ENCODE data around the gene DENND10. TPM values are rescaled to one million over a fixed set of nuclear protein-coding genes. Genes with fewer than 3 reads are reported as not detected.

Gene DENND10
- total and polyA plus RNA-seq, 2 experiments from 2014 or later = 41.4 to 41.8 TPM

DNA sequence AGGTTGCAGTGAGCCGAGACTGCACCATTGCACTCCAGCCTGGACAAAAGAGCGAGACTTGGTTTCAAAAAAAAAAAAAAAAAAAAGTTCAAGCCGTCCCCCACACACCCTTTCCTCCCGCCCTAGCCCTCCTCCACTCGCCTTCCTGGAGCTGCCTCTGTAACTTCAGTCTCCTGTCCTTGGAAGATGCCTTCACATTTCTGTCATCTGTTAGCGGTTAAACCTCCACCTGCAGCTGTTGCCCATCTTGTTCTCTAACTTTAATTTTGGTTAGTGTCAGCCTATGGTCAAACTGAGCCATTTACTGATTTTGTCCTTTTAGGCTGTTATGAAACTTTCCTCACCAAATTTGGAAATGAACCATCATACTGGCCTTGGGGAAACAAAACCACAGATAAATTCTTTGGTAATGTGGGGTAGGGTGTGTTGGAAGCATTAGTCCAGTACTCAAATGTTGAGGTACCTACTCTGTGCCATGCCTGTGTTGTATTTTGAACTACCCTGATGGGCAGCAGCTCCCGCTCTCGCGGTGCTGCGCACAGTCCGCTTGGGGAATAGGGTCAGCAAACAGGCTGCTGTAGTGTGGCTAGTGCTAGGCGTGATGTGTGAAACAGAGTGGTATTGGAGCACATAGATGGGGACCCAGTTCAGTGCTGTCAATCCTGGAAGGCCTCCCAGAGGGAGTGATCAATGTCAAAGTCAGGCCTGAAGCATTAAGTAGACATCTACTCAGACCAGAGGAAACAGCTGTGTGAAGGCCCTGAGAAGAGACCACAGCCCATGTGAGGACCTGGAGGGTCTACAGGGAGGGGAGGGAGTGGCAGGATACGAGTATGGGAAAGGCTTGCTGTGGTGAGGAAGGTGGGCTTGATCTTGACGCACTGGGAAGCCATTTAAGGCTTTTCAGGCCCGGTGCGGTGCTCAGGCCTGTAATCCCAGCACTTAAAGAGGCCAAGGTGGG lies 34.7 kb downstream of the DENND10 start (continued):
- TF ChIP-seq, protein P1, sequence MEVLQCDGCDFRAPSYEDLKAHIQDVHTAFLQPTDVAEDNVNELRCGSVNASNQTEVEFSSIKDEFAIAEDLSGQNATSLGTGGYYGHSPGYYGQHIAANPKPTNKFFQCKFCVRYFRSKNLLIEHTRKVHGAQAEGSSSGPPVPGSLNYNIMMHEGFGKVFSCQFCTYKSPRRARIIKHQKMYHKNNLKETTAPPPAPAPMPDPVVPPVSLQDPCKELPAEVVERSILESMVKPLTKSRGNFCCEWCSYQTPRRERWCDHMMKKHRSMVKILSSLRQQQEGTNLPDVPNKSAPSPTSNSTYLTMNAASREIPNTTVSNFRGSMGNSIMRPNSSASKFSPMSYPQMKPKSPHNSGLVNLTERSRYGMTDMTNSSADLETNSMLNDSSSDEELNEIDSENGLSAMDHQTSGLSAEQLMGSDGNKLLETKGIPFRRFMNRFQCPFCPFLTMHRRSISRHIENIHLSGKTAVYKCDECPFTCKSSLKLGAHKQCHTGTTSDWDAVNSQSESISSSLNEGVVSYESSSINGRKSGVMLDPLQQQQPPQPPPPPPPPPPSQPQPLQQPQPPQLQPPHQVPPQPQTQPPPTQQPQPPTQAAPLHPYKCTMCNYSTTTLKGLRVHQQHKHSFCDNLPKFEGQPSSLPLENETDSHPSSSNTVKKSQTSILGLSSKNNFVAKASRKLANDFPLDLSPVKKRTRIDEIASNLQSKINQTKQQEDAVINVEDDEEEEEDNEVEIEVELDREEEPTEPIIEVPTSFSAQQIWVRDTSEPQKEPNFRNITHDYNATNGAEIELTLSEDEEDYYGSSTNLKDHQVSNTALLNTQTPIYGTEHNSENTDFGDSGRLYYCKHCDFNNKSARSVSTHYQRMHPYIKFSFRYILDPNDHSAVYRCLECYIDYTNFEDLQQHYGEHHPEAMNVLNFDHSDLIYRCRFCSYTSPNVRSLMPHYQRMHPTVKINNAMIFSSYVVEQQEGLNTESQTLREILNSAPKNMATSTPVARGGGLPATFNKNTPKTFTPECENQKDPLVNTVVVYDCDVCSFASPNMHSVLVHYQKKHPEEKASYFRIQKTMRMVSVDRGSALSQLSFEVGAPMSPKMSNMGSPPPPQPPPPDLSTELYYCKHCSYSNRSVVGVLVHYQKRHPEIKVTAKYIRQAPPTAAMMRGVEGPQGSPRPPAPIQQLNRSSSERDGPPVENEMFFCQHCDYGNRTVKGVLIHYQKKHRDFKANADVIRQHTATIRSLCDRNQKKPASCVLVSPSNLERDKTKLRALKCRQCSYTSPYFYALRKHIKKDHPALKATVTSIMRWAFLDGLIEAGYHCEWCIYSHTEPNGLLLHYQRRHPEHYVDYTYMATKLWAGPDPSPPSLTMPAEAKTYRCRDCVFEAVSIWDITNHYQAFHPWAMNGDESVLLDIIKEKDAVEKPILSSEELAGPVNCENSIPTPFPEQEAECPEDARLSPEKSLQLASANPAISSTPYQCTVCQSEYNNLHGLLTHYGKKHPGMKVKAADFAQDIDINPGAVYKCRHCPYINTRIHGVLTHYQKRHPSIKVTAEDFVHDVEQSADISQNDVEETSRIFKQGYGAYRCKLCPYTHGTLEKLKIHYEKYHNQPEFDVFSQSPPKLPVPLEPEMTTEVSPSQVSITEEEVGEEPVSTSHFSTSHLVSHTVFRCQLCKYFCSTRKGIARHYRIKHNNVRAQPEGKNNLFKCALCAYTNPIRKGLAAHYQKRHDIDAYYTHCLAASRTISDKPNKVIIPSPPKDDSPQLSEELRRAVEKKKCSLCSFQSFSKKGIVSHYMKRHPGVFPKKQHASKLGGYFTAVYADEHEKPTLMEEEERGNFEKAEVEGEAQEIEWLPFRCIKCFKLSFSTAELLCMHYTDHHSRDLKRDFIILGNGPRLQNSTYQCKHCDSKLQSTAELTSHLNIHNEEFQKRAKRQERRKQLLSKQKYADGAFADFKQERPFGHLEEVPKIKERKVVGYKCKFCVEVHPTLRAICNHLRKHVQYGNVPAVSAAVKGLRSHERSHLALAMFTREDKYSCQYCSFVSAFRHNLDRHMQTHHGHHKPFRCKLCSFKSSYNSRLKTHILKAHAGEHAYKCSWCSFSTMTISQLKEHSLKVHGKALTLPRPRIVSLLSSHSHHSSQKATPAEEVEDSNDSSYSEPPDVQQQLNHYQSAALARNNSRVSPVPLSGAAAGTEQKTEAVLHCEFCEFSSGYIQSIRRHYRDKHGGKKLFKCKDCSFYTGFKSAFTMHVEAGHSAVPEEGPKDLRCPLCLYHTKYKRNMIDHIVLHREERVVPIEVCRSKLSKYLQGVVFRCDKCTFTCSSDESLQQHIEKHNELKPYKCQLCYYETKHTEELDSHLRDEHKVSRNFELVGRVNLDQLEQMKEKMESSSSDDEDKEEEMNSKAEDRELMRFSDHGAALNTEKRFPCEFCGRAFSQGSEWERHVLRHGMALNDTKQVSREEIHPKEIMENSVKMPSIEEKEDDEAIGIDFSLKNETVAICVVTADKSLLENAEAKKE (CRISPR knock-in tag; IDR thresholded peaks at IDR 0.05) = no peak
- TF ChIP-seq ZNF331 (CRISPR knock-in tag; IDR thresholded peaks at IDR 0.05; ENCODE audit: low read depth) (no peak), NANOG (IDR thresholded peaks at IDR 0.05; ENCODE audit: borderline replicate concordance) (no peak), EZH2 (IDR thresholded peaks at IDR 0.05; ENCODE audit: low read depth, unreplicated experiment) (no peak), ZNF114 (CRISPR knock-in tag; IDR thresholded peaks at IDR 0.05) (no peak), EZH2phosphoT487 (IDR thresholded peaks at IDR 0.05; ENCODE audit: unreplicated experiment) (no peak)
- TF ChIP-seq, protein P2, sequence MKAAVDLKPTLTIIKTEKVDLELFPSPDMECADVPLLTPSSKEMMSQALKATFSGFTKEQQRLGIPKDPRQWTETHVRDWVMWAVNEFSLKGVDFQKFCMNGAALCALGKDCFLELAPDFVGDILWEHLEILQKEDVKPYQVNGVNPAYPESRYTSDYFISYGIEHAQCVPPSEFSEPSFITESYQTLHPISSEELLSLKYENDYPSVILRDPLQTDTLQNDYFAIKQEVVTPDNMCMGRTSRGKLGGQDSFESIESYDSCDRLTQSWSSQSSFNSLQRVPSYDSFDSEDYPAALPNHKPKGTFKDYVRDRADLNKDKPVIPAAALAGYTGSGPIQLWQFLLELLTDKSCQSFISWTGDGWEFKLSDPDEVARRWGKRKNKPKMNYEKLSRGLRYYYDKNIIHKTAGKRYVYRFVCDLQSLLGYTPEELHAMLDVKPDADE (IDR thresholded peaks at IDR 0.05) = no peak

Data from GM23338 (cell line).